GM21619 (cell line): Measurements from ENCODE around the gene BMP4.

Experiments used
- ATAC-seq: cut with Tn5 transposase; IDR thresholded peaks from one replicate; pipeline ENCODE4 v1.9.1; 2021; ENCODE audit not compliant: unreplicated experiment

Gene BMP4

GRCh38 chr14:53964249-53964648, 7.6 kb upstream of the BMP4 start:
- no peak for ATAC-seq

GRCh38 chr14:53963320-53964227, 6.9 kb upstream of the BMP4 start:
- ATAC-seq = no peak

GRCh38 chr14:53962953-53963319, 6.3 kb upstream of the BMP4 start:
- ATAC-seq = no peak

- ATAC-seq = no peak
These were observed 2.0 kb upstream of the BMP4 start for GRCh38 chr14:53958628-53959027.

GRCh38 chr14:53957739-53958138, 1.1 kb upstream of the BMP4 start:
- no peak for ATAC-seq

- ATAC-seq = no peak
These were observed 776 bp downstream of the BMP4 start for GRCh38 chr14:53955671-53956426.

- no peak for ATAC-seq
These were observed 1.4 kb downstream of the BMP4 start for GRCh38 chr14:53955229-53955556.

GRCh38 chr14:53954551-53955228, 1.9 kb downstream of the BMP4 start:
- no peak for ATAC-seq

- ATAC-seq = no peak
These were observed 2.6 kb downstream of the BMP4 start for GRCh38 chr14:53953828-53954550.

- ATAC-seq = no peak
These were observed 3.4 kb downstream of the BMP4 start for GRCh38 chr14:53953002-53953827.

GRCh38 chr14:53952533-53952932, 4.1 kb downstream of the BMP4 start:
- ATAC-seq = no peak

- no peak for ATAC-seq
These were observed 4.9 kb downstream of the BMP4 start for GRCh38 chr14:53951627-53952303.

GRCh38 chr14:53951243-53951626, 5.4 kb downstream of the BMP4 start:
- ATAC-seq = no peak

- no peak for ATAC-seq
These were observed 6.4 kb downstream of the BMP4 start for GRCh38 chr14:53950031-53950793.

- ATAC-seq = no peak
These were observed 7.4 kb downstream of the BMP4 start for GRCh38 chr14:53949201-53949600.

- ATAC-seq = no peak
These were observed 8.3 kb downstream of the BMP4 start for GRCh38 chr14:53948205-53948884.

GRCh38 chr14:53947452-53948204, 9.0 kb downstream of the BMP4 start:
- no peak for ATAC-seq

- no peak for ATAC-seq
These were observed 9.6 kb downstream of the BMP4 start for GRCh38 chr14:53947094-53947445.
